Upper lobe of left lung (tissue), 6 donors: Measurements from ENCODE around the gene ANO4. TPM values are rescaled to one million over a fixed set of nuclear protein-coding genes. Genes with fewer than 3 reads are reported as not detected.
A peak's percentile ranks its signal among the peaks of the same experiment; 100 is the strongest.
"Not testable (repeated sequence)": the region's sequence is repeated elsewhere in the genome, so short reads cannot be mapped to it uniquely, and the experiment has no call there.

Experiments used
- ATAC-seq, 2 donors: fragments of 200-7000 bp; cut with Tn5 transposase; one replicate each; pipeline ENCODE4 v1.9.1; 2022; ENCODE audit warnings: mild to moderate bottlenecking in 2 of 2, moderate library complexity in 2 of 2; ENCODE audit not compliant: low FRiP score in 2 of 2
- DNase-seq, 2 donors: peaks; one replicate each; pipeline ENCODE4 v3.0.0-alpha.2; 2019 to 2020
- H3K27ac ChIP-seq, 4 donors: fragments of 200-600 bp; sonication (generic); one replicate each; pipeline ENCODE4 v1.5.1; 2016 to 2019
- H3K27me3 ChIP-seq, 4 donors: fragments of 200-600 bp; sonication (generic); one replicate each; pipeline ENCODE4 v1.5.1; 2017 to 2019
- H3K36me3 ChIP-seq, 4 donors: fragments of 200-600 bp; sonication (generic); one replicate each; pipeline ENCODE4 v1.5.1; 2016 to 2019
- H3K4me1 ChIP-seq, 4 donors: fragments of 200-600 bp; sonication (generic); one replicate each; pipeline ENCODE4 v1.5.1; 2018 to 2019
- H3K4me3 ChIP-seq, 4 donors: fragments of 200-600 bp; sonication (generic); one replicate each; pipeline ENCODE4 v1.5.1; 2017 to 2019; ENCODE audit warnings: mild to moderate bottlenecking in 2 of 4, moderate library complexity in 1 of 4
- H3K9me3 ChIP-seq, 4 donors: fragments of 200-600 bp; sonication (generic); one replicate each; pipeline ENCODE4 v1.5.1; 2018 to 2019
- EP300 ChIP-seq, 4 donors: sonication (generic); formaldehyde crosslinking; IDR thresholded peaks; one replicate each; pipeline ENCODE4 v1.5.1; 2017; ENCODE audit warnings: antibody characterized with exemption in 4 of 4, control low read depth in 2 of 4
- POLR2A ChIP-seq, 4 donors: fragments of 450-650 bp; IDR thresholded peaks; one replicate each; pipeline ENCODE4 v1.5.1; 2016 to 2017; ENCODE audit warnings: antibody characterized with exemption in 4 of 4, mild to moderate bottlenecking in 2 of 4
- POLR2AphosphoS5 ChIP-seq, 2 donors: sonication (generic); formaldehyde crosslinking; IDR thresholded peaks; one replicate each; pipeline ENCODE4 v1.5.1; 2017; ENCODE audit warnings: antibody characterized with exemption in 2 of 2
- WGBS, 2 donors: methylation state at CpG; one replicate each; pipeline ENCODE4 v1.1.5; 2017 to 2018; 5-methylcytosine and 5-hydroxymethylcytosine counted together
- total RNA-seq, 6 donors: library from RNA; depleted of rRNA in 4 of 6; stranded (reverse); fragments of >200 nt in 4 of 6; gene quantifications; one replicate each; pipeline versions ENCODE4 v1.1.0 to v1.2.1, GENCODE V29; 2016 to 2021
- TF ChIP-seq, protein P1 (sequence below), 6 experiments: fragments of 450-650 bp in 4 of 6; fragments of 200-600 bp in 2 of 6; sonication (generic) in 2 of 6; IDR thresholded peaks; one replicate each; pipeline ENCODE4 v1.5.1; 2016 to 2019; ENCODE audit warnings: antibody characterized with exemption in 6 of 6
- donor health status: DM: no; HTN: no; CAD: no; lungs with moderate emphysema.
- donor health status: DM: no; HTN: yes; CAD: no; lungs with severe emphysema.

ANO4 gene
- total RNA-seq, 6 donors from 2014 or later, result 0.17 to 1.2 (median 0.30) TPM; not detected in 3

DNA sequence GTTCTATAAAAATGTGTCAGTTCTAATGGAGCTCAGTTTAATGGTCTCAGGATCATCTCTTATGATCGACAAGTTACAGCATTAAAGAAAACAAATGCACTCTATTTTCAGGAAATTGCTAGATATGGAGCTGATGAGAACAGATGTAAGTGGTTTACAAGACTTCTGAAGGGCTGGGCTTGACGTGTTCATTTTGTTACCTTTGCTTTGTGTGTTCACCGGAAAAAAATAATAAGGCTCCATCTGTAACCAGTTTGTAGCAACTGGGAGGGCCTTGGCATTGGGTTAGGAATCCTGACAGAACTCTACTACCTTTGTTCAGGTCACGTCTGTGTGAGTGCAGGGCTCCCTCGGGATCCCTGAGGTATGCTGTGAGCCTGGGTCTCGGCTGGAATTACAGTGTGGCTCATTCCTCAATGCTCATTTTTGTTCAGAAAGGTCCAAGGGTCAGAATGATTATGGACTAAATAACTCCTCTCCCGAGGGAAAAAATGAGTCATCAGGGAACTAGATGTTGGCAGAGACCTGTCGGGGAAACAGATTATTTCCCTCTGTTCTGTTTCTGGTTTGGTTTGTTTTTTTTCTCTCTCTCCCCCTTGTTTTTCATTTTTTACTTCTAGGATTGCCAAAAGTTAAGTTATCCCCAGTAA, 257.4 kb downstream of the ANO4 start:
- DNase-seq, result no peak
- 57 to 70% methylated on average over 7 to 8 of the region's 8 CpGs for WGBS, 2 donors
- H3K27ac ChIP-seq, result no peak overlapping the region

DNA sequence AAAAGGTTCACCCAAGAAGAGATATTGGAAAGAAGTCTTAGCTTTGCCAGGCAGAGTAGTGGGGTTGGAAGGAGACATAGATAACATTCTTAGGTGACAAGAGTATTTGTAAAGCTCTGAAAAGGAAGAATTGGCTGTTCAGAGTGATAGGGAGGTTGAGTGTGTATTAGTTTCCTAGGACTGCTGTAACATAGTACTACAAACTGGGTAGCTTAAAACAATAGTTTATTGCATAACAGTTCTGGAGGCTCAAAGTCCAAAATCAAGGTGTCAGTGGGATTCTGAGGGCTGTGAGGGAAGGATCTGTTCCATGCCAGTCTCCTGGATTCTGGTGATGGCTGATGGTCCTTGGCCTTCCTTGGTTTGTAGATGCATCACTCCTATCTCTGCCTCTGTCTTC, 258.6 kb downstream of the ANO4 start:
- ATAC-seq, result no peak
- TF ChIP-seq EP300 (IDR thresholded peaks at IDR 0.05) (no peak), POLR2AphosphoS5 (IDR thresholded peaks at IDR 0.05) (no peak), POLR2A (IDR thresholded peaks at IDR 0.05) (no peak)
- TF ChIP-seq, protein P1, sequence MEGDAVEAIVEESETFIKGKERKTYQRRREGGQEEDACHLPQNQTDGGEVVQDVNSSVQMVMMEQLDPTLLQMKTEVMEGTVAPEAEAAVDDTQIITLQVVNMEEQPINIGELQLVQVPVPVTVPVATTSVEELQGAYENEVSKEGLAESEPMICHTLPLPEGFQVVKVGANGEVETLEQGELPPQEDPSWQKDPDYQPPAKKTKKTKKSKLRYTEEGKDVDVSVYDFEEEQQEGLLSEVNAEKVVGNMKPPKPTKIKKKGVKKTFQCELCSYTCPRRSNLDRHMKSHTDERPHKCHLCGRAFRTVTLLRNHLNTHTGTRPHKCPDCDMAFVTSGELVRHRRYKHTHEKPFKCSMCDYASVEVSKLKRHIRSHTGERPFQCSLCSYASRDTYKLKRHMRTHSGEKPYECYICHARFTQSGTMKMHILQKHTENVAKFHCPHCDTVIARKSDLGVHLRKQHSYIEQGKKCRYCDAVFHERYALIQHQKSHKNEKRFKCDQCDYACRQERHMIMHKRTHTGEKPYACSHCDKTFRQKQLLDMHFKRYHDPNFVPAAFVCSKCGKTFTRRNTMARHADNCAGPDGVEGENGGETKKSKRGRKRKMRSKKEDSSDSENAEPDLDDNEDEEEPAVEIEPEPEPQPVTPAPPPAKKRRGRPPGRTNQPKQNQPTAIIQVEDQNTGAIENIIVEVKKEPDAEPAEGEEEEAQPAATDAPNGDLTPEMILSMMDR (IDR thresholded peaks at IDR 0.05), result no peak
- Histone ChIP-seq H3K9me3 (no peaks in the 10 kb centered on the region), H3K36me3 (no peaks in the 10 kb centered on the region), H3K27me3 (no peaks in the 10 kb centered on the region), H3K4me1 (no peaks in the 10 kb centered on the region), H3K4me3 (no peak overlapping the region), H3K27ac (no peak overlapping the region)
- DNase-seq, result no peak

More for the DNA sequence above, 257.4 kb downstream of the ANO4 start:
- Histone ChIP-seq H3K27me3 (no peaks in the 10 kb centered on the region), H3K36me3 (no peaks in the 10 kb centered on the region), H3K9me3 (no peaks in the 10 kb centered on the region), H3K4me3 (no peak overlapping the region), H3K4me1 (no peaks in the 10 kb centered on the region)
- no peak for ATAC-seq
- TF ChIP-seq POLR2A (IDR thresholded peaks at IDR 0.05), result no peak

DNA sequence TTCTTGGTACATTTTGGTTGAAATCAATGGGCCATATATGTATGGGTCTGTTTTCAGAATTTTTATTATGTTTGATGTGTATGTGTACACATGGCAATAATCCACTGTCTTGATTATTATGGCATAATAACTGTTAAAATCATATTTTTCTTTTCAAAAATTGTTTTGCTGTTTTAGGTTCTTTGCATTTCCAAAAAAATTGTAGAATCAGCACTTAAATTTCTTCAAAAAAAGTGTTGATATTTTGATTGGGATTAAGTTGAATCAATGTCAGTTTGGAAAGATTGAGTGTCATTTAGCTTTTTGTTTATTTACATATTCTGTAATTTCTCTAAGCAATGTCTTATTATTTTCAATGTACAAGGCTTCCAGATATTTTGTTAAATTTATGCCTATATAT, 261.4 kb downstream of the ANO4 start:
- TF ChIP-seq POLR2A (IDR thresholded peaks at IDR 0.05) (no peak), POLR2AphosphoS5 (IDR thresholded peaks at IDR 0.05) (no peak), EP300 (IDR thresholded peaks at IDR 0.05) (no peak)
- TF ChIP-seq, protein P1 (IDR thresholded peaks at IDR 0.05), result no peak

DNA sequence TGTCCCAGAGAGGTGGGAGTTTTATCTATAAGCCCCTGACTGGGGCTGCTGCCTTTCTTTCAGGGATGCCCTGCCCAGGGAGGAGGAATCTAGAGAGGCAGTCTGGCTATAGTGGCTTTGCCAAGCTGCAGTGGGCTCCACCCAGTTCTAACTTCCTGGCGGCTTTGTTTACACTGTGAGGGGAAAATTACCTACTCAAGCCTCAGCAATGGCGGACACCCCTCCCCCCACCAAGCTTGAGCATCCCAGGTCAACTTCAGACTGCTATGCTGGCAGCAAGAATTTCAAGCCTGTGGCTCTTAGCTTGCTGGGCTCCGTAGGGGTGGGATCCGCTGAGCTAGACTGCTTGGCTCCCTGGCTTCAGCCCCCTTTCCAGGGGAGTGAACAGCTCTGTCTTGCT, 267.9 kb downstream of the ANO4 start:
- ATAC-seq, H3K27me3 ChIP-seq, H3K36me3 ChIP-seq, H3K4me3 ChIP-seq, H3K4me1 ChIP-seq, H3K9me3 ChIP-seq, H3K27ac ChIP-seq: not testable (repeated sequence)
- 57 to 83% methylated on average over 1 to 4 of the region's 4 CpGs for WGBS, 2 donors
- peak in 1 of 2 donors; percentile 63 for DNase-seq

More for the DNA sequence above, 261.4 kb downstream of the ANO4 start:
- ATAC-seq (no peak), DNase-seq (no peak)
- Histone ChIP-seq H3K4me3 (no peak overlapping the region), H3K9me3 (no peaks in the 10 kb centered on the region), H3K4me1 (no peaks in the 10 kb centered on the region), H3K27ac (no peak overlapping the region), H3K27me3 (no peaks in the 10 kb centered on the region), H3K36me3 (no peaks in the 10 kb centered on the region)

DNA sequence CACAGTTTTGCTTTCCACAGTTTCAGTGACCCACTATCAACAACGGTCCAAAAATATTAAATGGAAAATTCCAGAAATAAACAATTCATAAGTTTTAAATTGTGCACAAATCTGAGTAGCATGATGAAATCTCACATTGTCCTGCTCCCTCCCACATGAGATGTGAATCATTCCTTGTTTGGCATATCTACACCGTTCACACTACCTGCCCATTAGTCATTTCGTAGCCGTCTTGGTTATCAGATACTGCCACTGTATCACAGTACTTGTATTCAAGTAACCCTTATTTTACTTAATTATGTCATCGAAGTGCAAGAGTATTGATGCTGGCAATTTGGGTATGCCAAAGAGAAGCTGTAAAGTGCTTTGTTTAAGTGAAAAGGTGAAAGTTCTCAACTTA, 270.1 kb downstream of the ANO4 start:
- ATAC-seq (no peak), DNase-seq (no peak)
- TF ChIP-seq, protein P1 (IDR thresholded peaks at IDR 0.05), result no peak
- TF ChIP-seq POLR2A (IDR thresholded peaks at IDR 0.05) (no peak), POLR2AphosphoS5 (IDR thresholded peaks at IDR 0.05) (no peak), EP300 (IDR thresholded peaks at IDR 0.05) (no peak)
- WGBS, 2 donors, result 84 to 85% methylated on average over 5 of the region's 5 CpGs
- Histone ChIP-seq H3K4me3 (no peak overlapping the region), H3K36me3 (no peaks in the 10 kb centered on the region), H3K27me3 (no peaks in the 10 kb centered on the region), H3K9me3 (no peaks in the 10 kb centered on the region), H3K4me1 (no peaks in the 10 kb centered on the region), H3K27ac (no peak overlapping the region)

DNA sequence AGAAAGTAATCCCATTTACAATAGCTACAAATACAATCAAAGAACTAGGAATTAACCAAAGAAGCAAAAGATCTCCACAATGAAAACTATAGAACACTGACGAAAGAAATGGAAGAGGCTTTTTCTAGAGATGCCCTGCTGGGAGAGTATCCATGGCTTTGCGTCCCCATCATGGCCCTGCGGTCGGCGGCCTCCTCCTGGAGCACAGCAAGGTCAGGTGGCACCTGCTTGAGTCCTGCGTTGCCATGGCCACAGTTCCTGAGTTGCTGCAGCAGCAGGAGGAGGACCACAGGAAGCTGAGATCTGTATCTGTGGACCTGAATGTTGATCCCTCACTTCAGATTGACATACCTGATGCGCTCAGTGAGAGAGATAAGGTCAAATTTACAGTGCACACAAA, 271.9 kb downstream of the ANO4 start:
- H3K4me1 ChIP-seq, result no peaks in the 10 kb centered on the region
- H3K27ac ChIP-seq, result no peak overlapping the region
- TF ChIP-seq EP300 (IDR thresholded peaks at IDR 0.05) (no peak), POLR2A (IDR thresholded peaks at IDR 0.05) (no peak), POLR2AphosphoS5 (IDR thresholded peaks at IDR 0.05) (no peak)
- TF ChIP-seq, protein P1 (IDR thresholded peaks at IDR 0.05), result no peak
- WGBS, 2 donors, result 87 to 93% methylated on average over 7 of the region's 7 CpGs
- no peaks in the 10 kb centered on the region for H3K9me3 ChIP-seq
- ATAC-seq (no peak), DNase-seq (peak in 1 of 2 donors; percentile 56)
- H3K4me3 ChIP-seq, result no peak overlapping the region
- H3K36me3 ChIP-seq, result no peaks in the 10 kb centered on the region
- H3K27me3 ChIP-seq, result no peaks in the 10 kb centered on the region
